ENCODE measurements around the gene TMEM88.

GRCh38 chr17:7849130-7849750, 5.6 kb upstream of the TMEM88 start:
- TF ChIP-seq POLR2AphosphoS5 (IDR thresholded peaks at IDR 0.05; ENCODE audit: low read depth, low read length) = no peak
- no peak for TF ChIP-seq CTCF (IDR thresholded peaks at IDR 0.05 in 2 of 3, conservative IDR thresholded peaks at IDR 0.05 in 1 of 3; ENCODE audit: borderline replicate concordance in 1 of 3, insufficient read depth in 1 of 3, low read depth in 2 of 3, low read length in 2 of 3)
- no peak for TF ChIP-seq YY1 (IDR thresholded peaks at IDR 0.05; ENCODE audit: extremely low read depth, insufficient replicate concordance, low read depth, low read length)
- no peak for TF ChIP-seq REST (IDR thresholded peaks at IDR 0.05; ENCODE audit: low read depth)
- no peak for TF ChIP-seq FOSL1 (IDR thresholded peaks at IDR 0.05; ENCODE audit: low read depth)
- TF ChIP-seq CEBPB (IDR thresholded peaks at IDR 0.05; ENCODE audit: low read depth) = no peak
- TF ChIP-seq SRF (IDR thresholded peaks at IDR 0.05; ENCODE audit: low read depth) = no peak
- TF ChIP-seq ELF1 (IDR thresholded peaks at IDR 0.05; ENCODE audit: borderline replicate concordance, low read depth) = no peak
- no peak for TF ChIP-seq CBX3 (IDR thresholded peaks at IDR 0.05; ENCODE audit: low read depth)
- no peak for TF ChIP-seq ZFX (IDR thresholded peaks at IDR 0.05)
- no peak for TF ChIP-seq EZH2 (IDR thresholded peaks at IDR 0.05)

All from HCT116 (cell line).